IMR-90 (cell line): ENCODE results near the gene CPNE1. TPM values are rescaled to one million over a fixed set of nuclear protein-coding genes. Genes with fewer than 3 reads are reported as not detected.

Experiments
- ATAC-seq: fragments of 200-7000 bp; cut with Tn5 transposase; 2 replicates; pipeline ENCODE4 v1.9.1; 2020; ENCODE audit warnings: low read depth, mild to moderate bottlenecking, moderate library complexity
- BruUV-seq: library from RNA; stranded (reverse); fragments of 400-500 nt; replicated peaks from 2 replicates; lab custom pipeline; 2021; lab: Mats Ljungman, UMichigan
- CTCF ChIA-PET: fragments of 300-600 bp; formaldehyde crosslinking; extraction: SDS; loops from one replicate; lab custom pipeline; 2021; ENCODE audit warnings: antibody characterized with exemption; lab: Yijun Ruan, JAX
- POLR2A ChIA-PET: fragments of 300-600 bp; sonication (Branson Sonifier 250); formaldehyde crosslinking; loops from one replicate; lab custom pipeline; 2022; ENCODE audit warnings: antibody characterized with exemption; ENCODE audit not compliant: unreplicated experiment; lab: Charles Lee
- DNase-seq: peaks from one replicate; pipeline ENCODE4 v3.0.0; 2013
- H2AFZ ChIP-seq: replicated peaks from 2 replicates; pipeline ENCODE3; 2013; ENCODE audit warnings: low read length, mild to moderate bottlenecking; ENCODE audit not compliant: poor library complexity
- H2AK5ac ChIP-seq: 2 replicates; pipeline ENCODE4 v1.6.1; 2013; ENCODE audit warnings: low read depth, low read length, inconsistent platforms
- H2AK9ac ChIP-seq: replicated peaks from 2 replicates; pipeline ENCODE3; 2013; ENCODE audit warnings: mild to moderate bottlenecking, low read depth, low read length, moderate library complexity; ENCODE audit not compliant: poor library complexity
- H2BK120ac ChIP-seq: 2 replicates; pipeline ENCODE4 v1.6.1; 2013; ENCODE audit warnings: low read depth, low read length, inconsistent platforms
- H2BK15ac ChIP-seq: 3 replicates; pipeline ENCODE4 v1.6.1; 2013; ENCODE audit warnings: low read depth, low read length, inconsistent platforms
- H2BK20ac ChIP-seq: 2 replicates; pipeline ENCODE4 v1.6.1; 2013; ENCODE audit warnings: low read depth, mild to moderate bottlenecking, inconsistent platforms, low read length, moderate library complexity
- H2BK5ac ChIP-seq: 2 replicates; pipeline ENCODE4 v1.6.1; 2013; ENCODE audit warnings: mild to moderate bottlenecking, low read depth, low read length, inconsistent platforms; ENCODE audit not compliant: poor library complexity, severe bottlenecking
- H3K14ac ChIP-seq: replicated peaks from 2 replicates; pipeline ENCODE4 v1.6.1; 2013; ENCODE audit warnings: low read depth, low read length, inconsistent platforms
- H3K18ac ChIP-seq: 2 replicates; pipeline ENCODE4 v1.6.1; 2013; ENCODE audit warnings: low read depth, low read length, control low read depth
- H3K23ac ChIP-seq: 2 replicates; pipeline ENCODE4 v1.6.1; 2013; ENCODE audit warnings: low read depth, low read length, inconsistent platforms
- H3K27ac ChIP-seq: 2 replicates; pipeline ENCODE4 v1.5.1; 2013; ENCODE audit warnings: mild to moderate bottlenecking, control low read depth, low read length; ENCODE audit not compliant: insufficient read depth
- H3K27me3 ChIP-seq: 2 replicates; pipeline ENCODE4 v1.6.1; 2013; ENCODE audit warnings: low read length; ENCODE audit not compliant: control insufficient read depth, insufficient read depth
- H3K36me3 ChIP-seq: 2 replicates; pipeline ENCODE4 v1.6.1; 2013; ENCODE audit warnings: low read length, mixed read lengths; ENCODE audit not compliant: control insufficient read depth, insufficient read depth
- H3K4ac ChIP-seq: 2 replicates; pipeline ENCODE4 v1.6.1; 2013; ENCODE audit warnings: low read depth, low read length, inconsistent platforms
- H3K4me1 ChIP-seq: 2 replicates; pipeline ENCODE4 v1.6.1; 2013; ENCODE audit warnings: low read length, mixed read lengths; ENCODE audit not compliant: control insufficient read depth, insufficient read depth
- H3K4me2 ChIP-seq: 2 replicates; pipeline ENCODE4 v1.6.1; 2013; ENCODE audit warnings: low read depth, mild to moderate bottlenecking, control low read depth, low read length, moderate library complexity
- H3K4me3 ChIP-seq: 2 replicates; pipeline ENCODE4 v1.5.1; 2013; ENCODE audit warnings: low read depth, mild to moderate bottlenecking, control low read depth, low read length, moderate library complexity; ENCODE audit not compliant: insufficient read depth
- H3K56ac ChIP-seq: 2 replicates; pipeline ENCODE4 v1.6.1; 2013; ENCODE audit warnings: low read length, inconsistent platforms; ENCODE audit not compliant: insufficient read depth; ENCODE audit errors: extremely low read depth
- H3K79me1 ChIP-seq, 2 experiments: 2 replicates each; pipeline ENCODE4 v1.6.1; 2013; ENCODE audit warnings: low read length in 2 of 2, inconsistent platforms in 1 of 2, low read depth in 1 of 2
- H3K9ac ChIP-seq: 2 replicates; pipeline ENCODE4 v1.6.1; 2013; ENCODE audit warnings: low read depth, low read length, control low read depth
- H3K9me1 ChIP-seq: 2 replicates; pipeline ENCODE4 v1.6.1; 2013; ENCODE audit warnings: low read length, inconsistent platforms; ENCODE audit not compliant: insufficient read depth
- H3K9me3 ChIP-seq: 2 replicates; pipeline ENCODE4 v1.6.1; 2013; ENCODE audit warnings: low read length; ENCODE audit not compliant: control insufficient read depth, insufficient read depth
- H4K20me1 ChIP-seq: 2 replicates; pipeline ENCODE4 v1.6.1; 2013; ENCODE audit warnings: low read length, inconsistent platforms; ENCODE audit not compliant: insufficient read depth
- H4K5ac ChIP-seq: 2 replicates; pipeline ENCODE4 v1.6.1; 2013; ENCODE audit warnings: mild to moderate bottlenecking, low read depth, low read length, control low read depth
- H4K8ac ChIP-seq, 2 experiments: 2 replicates each; pipeline ENCODE4 v1.6.1; 2013; ENCODE audit warnings: low read depth in 2 of 2, low read length in 2 of 2, control low read depth in 1 of 2, inconsistent platforms in 1 of 2
- H4K91ac ChIP-seq: 2 replicates; pipeline ENCODE4 v1.6.1; 2013; ENCODE audit warnings: low read depth, low read length, inconsistent platforms; ENCODE audit not compliant: insufficient read depth
- BHLHE40 ChIP-seq: fragments of 150-350 bp; IDR thresholded peaks from 2 replicates; pipeline ENCODE4 v1.6.1; 2016; ENCODE audit warnings: mild to moderate bottlenecking, low read depth, low read length
- CEBPB ChIP-seq: IDR thresholded peaks from 2 replicates; pipeline ENCODE4 v1.6.1; 2012; ENCODE audit warnings: low read depth, low read length, improper control_type of control experiment
- CHD1 ChIP-seq: IDR thresholded peaks from 2 replicates; pipeline ENCODE4 v1.6.1; 2012; ENCODE audit warnings: low read depth, low read length, improper control_type of control experiment
- CTCF ChIP-seq: conservative IDR thresholded peaks from 2 replicates; pipeline ENCODE4 v1.5.1; 2012; ENCODE audit warnings: mild to moderate bottlenecking, low read depth, low read length, improper control_type of control experiment
- ELK1 ChIP-seq: fragments of 150-350 bp; IDR thresholded peaks from 2 replicates; pipeline ENCODE4 v1.6.1; 2016; ENCODE audit warnings: low read depth, mild to moderate bottlenecking, low read length, moderate library complexity, borderline replicate concordance
- FOS ChIP-seq: fragments of 150-350 bp; IDR thresholded peaks from 2 replicates; pipeline ENCODE4 v1.6.1; 2016; ENCODE audit warnings: low read depth, low read length
- MAFK ChIP-seq: IDR thresholded peaks from 2 replicates; pipeline ENCODE4 v1.6.1; 2012; ENCODE audit warnings: low read depth, low read length, improper control_type of control experiment
- MAZ ChIP-seq: IDR thresholded peaks from 2 replicates; pipeline ENCODE4 v1.6.1; 2012; ENCODE audit warnings: low read depth, mild to moderate bottlenecking, low read length, improper control_type of control experiment, moderate library complexity, borderline replicate concordance
- MXI1 ChIP-seq: IDR thresholded peaks from 2 replicates; pipeline ENCODE4 v1.6.1; 2012; ENCODE audit warnings: low read depth, mild to moderate bottlenecking, low read length, moderate library complexity, borderline replicate concordance
- NFE2L2 ChIP-seq: fragments of 150-350 bp; IDR thresholded peaks from 2 replicates; pipeline ENCODE4 v1.6.1; 2016; ENCODE audit warnings: low read depth, mild to moderate bottlenecking, low read length
- POLR2A ChIP-seq: IDR thresholded peaks from 2 replicates; pipeline ENCODE4 v1.6.1; 2012; ENCODE audit warnings: mild to moderate bottlenecking, low read depth, low read length
- RAD21 ChIP-seq: IDR thresholded peaks from 2 replicates; pipeline ENCODE4 v1.6.1; 2012; ENCODE audit warnings: low read length, improper control_type of control experiment
- RCOR1 ChIP-seq: IDR thresholded peaks from 2 replicates; pipeline ENCODE4 v1.6.1; 2012; ENCODE audit warnings: mild to moderate bottlenecking, low read length, improper control_type of control experiment; ENCODE audit not compliant: insufficient replicate concordance
- RFX5 ChIP-seq: IDR thresholded peaks from 2 replicates; pipeline ENCODE4 v1.8.0; 2012; ENCODE audit warnings: low read depth, mild to moderate bottlenecking, low read length, moderate library complexity
- USF2 ChIP-seq: fragments of 150-350 bp; IDR thresholded peaks from 2 replicates; pipeline ENCODE4 v1.6.1; 2017; ENCODE audit warnings: mild to moderate bottlenecking, antibody characterized with exemption, low read length, low read depth
- WGBS, 2 experiments: methylation state at CpG; one replicate each; pipeline versions ENCODE4 v1.1.5 to v1.1.7; 2013; ENCODE audit warnings: missing lambda C conversion rate in 2 of 2; ENCODE audit not compliant: insufficient read length in 1 of 2; ENCODE audit errors: extremely low coverage in 2 of 2; 5-methylcytosine and 5-hydroxymethylcytosine counted together
- dilution Hi-C: fragments of 300-500 bp; cut with HindIII; formaldehyde crosslinking; loops from one replicate; pipeline ENCODE4 v1.14.3; 2018; ENCODE audit warnings: low sequenced_read_pairs; ENCODE audit not compliant: unreplicated experiment
- in situ Hi-C: fragments of 300-500 bp; cut with MboI; formaldehyde crosslinking; loops from 3 replicates; pipeline ENCODE4 v1.14.3; 2019; ENCODE audit warnings: low sequenced_read_pairs, inconsistent platforms, mixed read lengths
- intact Hi-C: fragments of 100-400 bp; cut with micrococcal nuclease; formaldehyde crosslinking; loops from 2 replicates; pipeline ENCODE4 v1.10.0; 2022
- polyA plus RNA-seq, 3 experiments: library from polyadenylated mRNA; depleted of rRNA; stranded (reverse); fragments of >200 nt; gene quantifications; 2 replicates each; pipeline ENCODE4 v1.2.3, GENCODE V29; 2012; ENCODE audit warnings: low replicate concordance in 1 of 3
- total RNA-seq: library from RNA; depleted of rRNA; stranded (reverse); fragments of >200 nt; gene quantifications from 2 replicates; pipeline ENCODE4 v1.2.3, GENCODE V29; 2012

CPNE1 gene
- total and polyA plus RNA-seq, 2 of the 4 experiments (the other 2 are of a cell fraction) = 163 to 165 TPM

GRCh38 chr20:35629427-35630145 lies 35.1 kb downstream of the CPNE1 start:
- Histone ChIP-seq H3K56ac (no peak overlapping the region), H3K23ac (no peak overlapping the region), H4K20me1 (peaks cover 34% of the 10 kb centered on the region), H2AK5ac (no peak overlapping the region), H4K5ac (no peak overlapping the region), H2BK20ac (no peak overlapping the region), H2BK120ac (no peak overlapping the region), H3K4me3 (no peak overlapping the region), H3K36me3 (peaks cover 52% of the 10 kb centered on the region), H2BK5ac (no peak overlapping the region), H2AFZ (no peak overlapping the region), H3K9me1 (peaks cover 25% of the 10 kb centered on the region), H3K27me3 (no peaks in the 10 kb centered on the region), H3K4ac (no peak overlapping the region), H3K4me2 (no peak overlapping the region), H3K9me3 (no peaks in the 10 kb centered on the region), H2BK15ac (no peak overlapping the region), H3K79me1 (peaks cover 27 to 54% of the 10 kb centered on the region in 2 experiments), H3K14ac (no peak overlapping the region), H4K91ac (no peak overlapping the region), H3K4me1 (no peaks in the 10 kb centered on the region; the same call in 1 of the 2 replicates), H3K9ac (no peak overlapping the region), H3K18ac (no peak overlapping the region), H4K8ac (no peak overlapping the region), H2AK9ac (no peak overlapping the region), H3K27ac (no peak overlapping the region)
- WGBS, 2 experiments = 100% methylated on average over 7 of the region's 12 CpGs; no CpG with 5 or more reads in 1 of the 2 experiments
- ChIA-PET CTCF (interaction anchor here (0.6 to 1.7 kb wide), 2 partner anchors 10 to 180 kb away, joined by 5 read pairs; no protein-coding TSS in a partner anchor), POLR2A (no interaction called here)
- ATAC-seq (no peak), DNase-seq (no peak)
- no TSS peak for BruUV-seq
- intact Hi-C loops = no loop called here
- in situ Hi-C loops = no loop called here
- dilution Hi-C loops = no loop called here
- TF ChIP-seq ELK1 (no peak), POLR2A (no peak), CEBPB (no peak), RFX5 (no peak), USF2 (no peak), FOS (no peak), NFE2L2 (no peak), RCOR1 (no peak), MXI1 (no peak), CTCF (no peak), BHLHE40 (no peak), RAD21 (no peak), MAFK (no peak), MAZ (no peak), CHD1 (no peak)
